Activated B cell treated with CpG ODN at 0.5 μM for 24 hours (primary cell): ENCODE data around the gene GBX1. TPM values are rescaled to one million over a fixed set of nuclear protein-coding genes. Genes with fewer than 3 reads are reported as not detected.

Experiments used
- ATAC-seq: fragments of 200-7000 bp; cut with Tn5 transposase; one replicate; pipeline ENCODE4 v1.10.0; 2021; ENCODE audit warnings: low read depth, mild to moderate bottlenecking, moderate library complexity
- CTCF ChIA-PET: fragments of 350-600 bp; sonication (Branson Sonifier 250); formaldehyde crosslinking; loops from one replicate; lab custom pipeline; 2021; ENCODE audit warnings: antibody characterized with exemption; lab: Charles Lee
- POLR2A ChIA-PET: fragments of 350-600 bp; sonication (Branson Sonifier 250); formaldehyde crosslinking; loops from one replicate; lab custom pipeline; 2021; ENCODE audit warnings: antibody characterized with exemption; lab: Charles Lee
- DNase-seq: peaks from one replicate; pipeline ENCODE4 v3.0.0; 2022
- H3K27ac Mint-ChIP-seq: one replicate; pipeline ENCODE4 v1.8.0; 2020; ENCODE audit warnings: mixed read lengths
- H3K27me3 Mint-ChIP-seq: one replicate; pipeline ENCODE4 v1.8.0; 2021; ENCODE audit warnings: mixed read lengths
- H3K36me3 Mint-ChIP-seq: one replicate; pipeline ENCODE4 v1.8.0; 2021; ENCODE audit warnings: low read depth, mixed read lengths
- H3K4me1 Mint-ChIP-seq: one replicate; pipeline ENCODE4 v1.8.0; 2021; ENCODE audit warnings: mixed read lengths
- H3K4me3 Mint-ChIP-seq: one replicate; pipeline ENCODE4 v1.8.0; 2020; ENCODE audit warnings: mild to moderate bottlenecking, mixed read lengths
- H3K9me3 Mint-ChIP-seq: one replicate; pipeline ENCODE4 v1.8.0; 2020; ENCODE audit warnings: mixed read lengths
- CTCF ChIP-seq: fragments of 200-600 bp; IDR thresholded peaks from one replicate; pipeline ENCODE4 v1.8.0; 2022; ENCODE audit warnings: antibody characterized with exemption, mild to moderate bottlenecking
- intact Hi-C: fragments of 100-400 bp; cut with micrococcal nuclease; formaldehyde crosslinking; loops from one replicate; pipeline ENCODE4 v1.15.1; 2024
- total RNA-seq: library from RNA; stranded (reverse); gene quantifications from 2 replicates; pipeline ENCODE4 v1.2.3, GENCODE V29; 2022

Gene GBX1
- total RNA-seq, 1 donor from 2014 or later: not detected

DNA sequence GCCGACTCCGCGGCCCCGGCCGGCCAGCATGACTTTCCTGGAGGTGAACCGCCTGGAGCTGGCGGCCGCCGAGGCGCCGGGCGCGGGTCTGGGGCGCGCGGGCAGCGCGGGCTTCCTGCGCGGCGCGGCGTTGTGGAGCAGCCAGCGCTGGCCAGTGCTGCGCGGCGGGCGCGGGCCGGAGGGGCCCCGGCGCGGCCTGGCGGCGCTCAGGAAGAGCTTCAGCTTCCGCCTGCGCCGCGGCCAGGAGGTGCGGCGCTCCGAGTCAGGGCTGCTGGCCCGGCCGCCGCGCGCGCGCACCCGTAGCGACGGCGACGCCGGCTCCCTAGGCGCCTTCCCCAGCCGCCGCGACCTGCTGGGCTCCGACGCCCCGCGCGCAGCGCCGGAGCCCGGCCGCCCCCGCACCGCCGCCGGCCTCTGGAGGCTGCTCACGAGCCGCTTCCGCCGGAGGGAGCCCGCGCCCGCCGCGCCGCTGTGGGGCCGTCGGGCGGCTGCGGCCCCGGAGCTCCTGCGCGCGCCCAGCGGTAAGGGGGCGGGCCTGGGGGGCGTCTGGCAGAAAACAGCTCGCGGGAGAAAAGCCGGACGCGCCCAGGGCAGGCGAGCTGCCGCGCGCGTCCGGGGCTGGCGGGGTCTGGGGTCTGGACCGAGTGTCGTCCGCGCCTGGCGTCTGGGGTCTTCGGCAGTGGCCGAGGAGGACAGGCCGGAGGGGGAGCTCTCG lies 52.2 kb downstream of the GBX1 start:
- Mint-ChIP-seq H3K36me3 (no peaks in the 10 kb centered on the region), H3K27me3 (peaks cover 26% of the 10 kb centered on the region), H3K27ac (no peak overlapping the region), H3K4me1 (peaks cover 2% of the 10 kb centered on the region), H3K9me3 (no peaks in the 10 kb centered on the region), H3K4me3 (peak overlapping the region; percentile 59)
- ATAC-seq (peak; percentile 30), DNase-seq (no peak)
- no peak for TF ChIP-seq CTCF
- ChIA-PET CTCF (interaction anchor here (1.2 kb wide), 1 partner anchor 9 kb away, joined by 6 read pairs; no protein-coding TSS in a partner anchor), POLR2A (no interaction called here)
- intact Hi-C loops: no loop called here

GRCh38 chr7:151114151-151115090 lies 53.1 kb downstream of the GBX1 start:
- Mint-ChIP-seq H3K36me3 (no peaks in the 10 kb centered on the region), H3K4me3 (no peak overlapping the region), H3K27me3 (peaks cover 26% of the 10 kb centered on the region), H3K9me3 (no peaks in the 10 kb centered on the region), H3K27ac (no peak overlapping the region), H3K4me1 (peaks cover 2% of the 10 kb centered on the region)
- TF ChIP-seq CTCF: no peak
- no peak for ATAC-seq
- intact Hi-C loops: no loop called here
- no peak for DNase-seq
- ChIA-PET CTCF (interaction anchor here (1.0 to 6.7 kb wide), 2 partner anchors 9 to 216 kb away, joined by 3 to 43 read pairs; no protein-coding TSS in a partner anchor), POLR2A (no interaction called here)

- intact Hi-C loops: no loop called here
- H3K27ac Mint-ChIP-seq: no peak overlapping the region
- POLR2A ChIA-PET: no interaction called here
Measured at GRCh38 chr7:151113344-151114150, 53.9 kb downstream of the GBX1 start.

DNA sequence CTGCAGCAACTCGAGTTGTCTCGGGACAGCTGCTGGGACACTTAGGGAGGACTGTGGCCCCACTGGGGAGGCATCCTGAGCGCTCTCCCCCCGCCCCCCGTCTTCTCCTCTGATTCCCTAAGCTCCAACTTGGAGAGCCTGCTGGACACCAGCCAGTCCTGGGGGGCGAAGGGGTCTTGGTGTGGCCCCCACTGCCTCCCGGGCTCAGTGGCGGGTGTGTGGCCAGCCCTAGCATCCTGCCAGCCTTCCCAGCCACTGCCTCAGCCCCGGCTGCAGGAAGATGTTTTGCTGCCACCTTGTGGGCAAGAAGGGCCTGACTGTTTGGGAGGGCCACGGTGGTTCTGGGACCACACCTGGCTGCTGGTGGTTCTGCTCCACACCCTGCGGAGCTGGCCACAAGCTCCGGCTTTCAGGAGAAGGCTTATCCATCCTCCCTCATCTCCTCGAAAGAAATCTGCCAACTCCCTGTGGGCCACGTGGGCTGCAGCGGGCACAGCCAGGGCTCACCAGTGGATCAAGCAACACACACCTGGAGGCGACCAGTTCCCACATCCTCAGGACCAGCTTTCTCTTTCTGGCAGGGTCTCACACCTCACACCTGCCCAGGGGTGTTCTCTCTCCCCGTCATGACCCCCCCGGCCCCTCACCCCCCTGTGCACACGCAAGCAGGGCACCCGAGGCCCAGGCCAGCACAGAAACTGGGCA lies 56.4 kb downstream of the GBX1 start:
- H3K9me3 Mint-ChIP-seq: no peaks in the 10 kb centered on the region
- no peak overlapping the region for H3K4me3 Mint-ChIP-seq
- DNase-seq (peak; percentile 55), ATAC-seq (peak; percentile 81)
- H3K36me3 Mint-ChIP-seq: no peaks in the 10 kb centered on the region
- peaks cover 2% of the 10 kb centered on the region for H3K4me1 Mint-ChIP-seq
- ChIA-PET CTCF (interaction anchor here (0.7 to 6.7 kb wide), 13 partner anchors 13 to 212 kb away, joined by 3 to 43 read pairs (median 3); partner anchors contain the start of gene ABCB8), POLR2A (interaction anchor here (1.6 kb wide), 1 partner anchor 52 kb away, joined by 5 read pairs; no protein-coding TSS in a partner anchor)
- intact Hi-C loops: loop anchor here (1.0 kb wide), 7 partner anchors 23 to 333 kb away; partner anchors contain the start of genes ABCB8 and SLC4A2
- H3K27ac Mint-ChIP-seq: no peak overlapping the region
- no peak for TF ChIP-seq CTCF
- H3K27me3 Mint-ChIP-seq: peaks cover 27% of the 10 kb centered on the region

More at GRCh38 chr7:151113344-151114150, 53.9 kb downstream of the GBX1 start:
- ATAC-seq: no peak
- CTCF ChIA-PET: interaction anchor here (1.0 to 6.7 kb wide), 3 partner anchors 10 to 215 kb away, joined by 3 to 43 read pairs (median 10); no protein-coding TSS in a partner anchor
- Mint-ChIP-seq H3K4me1 (peaks cover 2% of the 10 kb centered on the region), H3K4me3 (peak overlapping the region; percentile 11), H3K36me3 (no peaks in the 10 kb centered on the region), H3K9me3 (no peaks in the 10 kb centered on the region), H3K27me3 (peaks cover 26% of the 10 kb centered on the region)
- no peak for TF ChIP-seq CTCF
- DNase-seq: no peak
